Measurements from ENCODE around the gene ZCCHC4.

Gene ZCCHC4

GRCh38 chr4:25378437-25378743, 65.8 kb downstream of the ZCCHC4 start (continued):
- TF ChIP-seq ZNF274 (IDR thresholded peaks at IDR 0.05; ENCODE audit: low read length), result no peak
- no peak for TF ChIP-seq ZNF274 (tag by site-specific recombination; IDR thresholded peaks at IDR 0.05; ENCODE audit: borderline replicate concordance)
- TF ChIP-seq ZNF530 (tag by site-specific recombination; IDR thresholded peaks at IDR 0.05; ENCODE audit: low read depth), result no peak
- no peak for TF ChIP-seq HOXA7 (CRISPR knock-in tag; IDR thresholded peaks at IDR 0.05; ENCODE audit: borderline replicate concordance)
- TF ChIP-seq ZNF514 (tag by site-specific recombination; IDR thresholded peaks at IDR 0.05), result no peak
- TF ChIP-seq GLI4 (tag by site-specific recombination; IDR thresholded peaks at IDR 0.05), result no peak
- no peak for TF ChIP-seq ZNF157 (tag by site-specific recombination; IDR thresholded peaks at IDR 0.05)
- no peak for TF ChIP-seq ZNF610 (tag by site-specific recombination; IDR thresholded peaks at IDR 0.05; ENCODE audit: borderline replicate concordance)
- TF ChIP-seq ZBTB10 (tag by site-specific recombination; IDR thresholded peaks at IDR 0.05), result no peak

- Histone ChIP-seq H3K4me3 (ENCODE audit: low read depth, low read length) (no peak overlapping the region), H3K4me1 (ENCODE audit: control insufficient read depth, insufficient read depth, low read length) (0 out of 2 replicates have a peak, but pooled peaks cover 3% of the 10 kb centered on the region), H3K9me3 (ENCODE audit: control insufficient read depth, insufficient read depth, low read depth, low read length) (no peaks in the 10 kb centered on the region), H3K27ac (ENCODE audit: extremely low read depth, low read depth, low read length) (no peak overlapping the region), H3K36me3 (ENCODE audit: control insufficient read depth in 2 of 2, insufficient read depth in 1 of 2, low read length in 2 of 2) (peaks cover 4 to 50% of the 10 kb centered on the region in 2 experiments)
- POLR2A ChIA-PET, result no interaction called here
- TF ChIP-seq REST (tag by site-specific recombination; IDR thresholded peaks at IDR 0.05) (no peak), ZNF248 (tag by site-specific recombination; IDR thresholded peaks at IDR 0.05) (no peak), ZBTB48 (tag by site-specific recombination; IDR thresholded peaks at IDR 0.05) (no peak), HOXD13 (CRISPR knock-in tag; IDR thresholded peaks at IDR 0.05; ENCODE audit: borderline replicate concordance) (no peak), MEIS1 (CRISPR knock-in tag; IDR thresholded peaks at IDR 0.05; ENCODE audit: borderline replicate concordance) (no peak), ZNF426 (tag by site-specific recombination; IDR thresholded peaks at IDR 0.05) (no peak), TRIM28 (IDR thresholded peaks at IDR 0.05; ENCODE audit: borderline replicate concordance, low read length) (no peak), ZNF843 (tag by site-specific recombination; IDR thresholded peaks at IDR 0.05) (no peak), ZNF629 (tag by site-specific recombination; IDR thresholded peaks at IDR 0.05) (no peak), ZFP37 (tag by site-specific recombination; IDR thresholded peaks at IDR 0.05) (no peak), ZSCAN5A (tag by site-specific recombination; IDR thresholded peaks at IDR 0.05) (no peak), AEBP2 (tag by site-specific recombination; IDR thresholded peaks at IDR 0.05; ENCODE audit: borderline replicate concordance) (no peak), ZNF132 (tag by site-specific recombination; IDR thresholded peaks at IDR 0.05; ENCODE audit: borderline replicate concordance) (no peak), SETDB1 (IDR thresholded peaks at IDR 0.05; ENCODE audit: insufficient read length, low read length) (no peak), ZNF174 (tag by site-specific recombination; IDR thresholded peaks at IDR 0.05) (no peak), REPIN1 (tag by site-specific recombination; IDR thresholded peaks at IDR 0.05; ENCODE audit: low read depth) (no peak), SP3 (tag by site-specific recombination; IDR thresholded peaks at IDR 0.05) (no peak), ZXDB (tag by site-specific recombination; IDR thresholded peaks at IDR 0.05) (no peak), SALL2 (tag by site-specific recombination; IDR thresholded peaks at IDR 0.05; ENCODE audit: borderline replicate concordance) (no peak), ZNF16 (tag by site-specific recombination; IDR thresholded peaks at IDR 0.05; ENCODE audit: low read depth) (no peak)
- CTCF ChIA-PET, result interaction anchor here (0.6 to 0.8 kb wide), 2 partner anchors 24 to 61 kb away, joined by 4 to 8 read pairs; no protein-coding TSS in a partner anchor
Observed at GRCh38 chr4:25379591-25379990, 67.0 kb downstream of the ZCCHC4 start.
